NCI-H146 (cell line): ENCODE data around the gene OTULINL.
A peak's percentile ranks its signal among the peaks of the same experiment; 100 is the strongest.

Experiments
- DNase-seq: peaks from one replicate; lab custom pipeline; 2025; lab: John Stamatoyannopoulos, UW

OTULINL gene

DNA sequence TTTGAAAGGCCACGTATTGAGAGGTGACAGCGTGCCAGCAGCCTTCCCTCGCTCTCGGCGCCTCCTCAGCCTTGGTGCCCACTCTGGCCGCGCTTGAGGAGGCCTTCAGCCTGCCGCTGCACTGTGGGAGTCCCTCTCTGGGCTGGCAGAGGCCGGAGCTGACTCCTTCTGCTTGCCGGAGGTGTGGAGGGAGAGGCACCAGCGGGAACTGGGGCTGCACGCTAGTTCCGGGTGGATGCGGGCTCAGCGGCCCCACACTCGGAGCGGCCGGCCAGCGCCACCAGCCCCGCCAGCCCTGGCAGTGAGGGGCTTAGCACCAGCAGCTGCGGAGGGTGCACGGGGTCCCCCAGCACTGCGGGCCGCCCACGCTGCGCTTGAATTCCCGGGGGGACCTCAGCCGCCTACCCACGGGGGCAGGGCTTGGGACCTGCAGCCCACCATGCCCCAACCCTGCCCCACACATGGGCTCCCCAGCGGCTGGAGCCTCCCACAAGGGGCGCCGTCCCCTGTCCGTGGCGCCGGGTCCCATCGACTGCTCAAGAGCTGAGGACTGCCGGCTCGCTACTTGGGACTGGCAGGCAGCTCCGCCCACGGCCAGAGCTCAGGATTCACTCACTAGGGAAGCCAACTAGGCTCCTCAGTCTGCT lies 4.4 kb upstream of the OTULINL start:
- no peak for DNase-seq

DNA sequence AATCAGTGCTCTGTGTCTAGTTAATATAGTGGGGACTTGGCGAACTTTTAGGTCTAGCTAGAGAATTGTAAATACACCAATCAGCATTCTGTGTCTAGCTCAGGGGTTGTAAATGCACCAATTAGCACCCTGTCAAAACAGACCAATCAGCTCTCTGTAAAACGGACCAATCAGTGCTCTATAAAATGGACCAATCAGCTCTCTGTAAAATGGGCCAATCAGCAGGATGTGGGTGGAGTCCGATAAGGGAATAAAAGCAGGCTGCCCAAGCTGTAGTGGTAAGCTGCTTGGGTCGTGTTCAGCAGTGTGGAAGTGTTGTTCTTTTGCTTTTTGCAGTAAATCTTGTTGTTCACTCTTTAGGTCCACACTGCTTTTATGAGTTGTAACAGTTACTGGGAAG lies 3.6 kb upstream of the OTULINL start:
- no peak for DNase-seq

DNA sequence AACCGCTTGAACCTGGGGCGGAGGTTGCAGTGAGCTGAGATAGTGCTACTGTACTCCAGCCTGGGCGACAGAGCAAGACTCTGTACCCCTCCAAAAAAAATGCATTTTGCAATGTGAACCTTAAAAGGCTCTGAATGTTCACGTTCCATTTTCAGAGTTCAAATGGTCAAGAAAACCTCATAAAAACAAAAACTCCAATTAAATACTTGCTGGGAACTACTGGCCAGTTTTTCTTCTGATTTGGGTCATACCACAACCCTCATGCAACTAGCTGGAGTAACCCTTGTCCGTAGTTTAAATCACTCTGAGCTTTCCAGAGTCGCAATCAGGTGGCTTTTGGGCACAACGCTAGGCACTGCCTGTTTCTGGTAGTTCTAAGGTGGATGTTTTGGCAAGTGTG lies 2.3 kb upstream of the OTULINL start:
- DNase-seq: no peak

DNA sequence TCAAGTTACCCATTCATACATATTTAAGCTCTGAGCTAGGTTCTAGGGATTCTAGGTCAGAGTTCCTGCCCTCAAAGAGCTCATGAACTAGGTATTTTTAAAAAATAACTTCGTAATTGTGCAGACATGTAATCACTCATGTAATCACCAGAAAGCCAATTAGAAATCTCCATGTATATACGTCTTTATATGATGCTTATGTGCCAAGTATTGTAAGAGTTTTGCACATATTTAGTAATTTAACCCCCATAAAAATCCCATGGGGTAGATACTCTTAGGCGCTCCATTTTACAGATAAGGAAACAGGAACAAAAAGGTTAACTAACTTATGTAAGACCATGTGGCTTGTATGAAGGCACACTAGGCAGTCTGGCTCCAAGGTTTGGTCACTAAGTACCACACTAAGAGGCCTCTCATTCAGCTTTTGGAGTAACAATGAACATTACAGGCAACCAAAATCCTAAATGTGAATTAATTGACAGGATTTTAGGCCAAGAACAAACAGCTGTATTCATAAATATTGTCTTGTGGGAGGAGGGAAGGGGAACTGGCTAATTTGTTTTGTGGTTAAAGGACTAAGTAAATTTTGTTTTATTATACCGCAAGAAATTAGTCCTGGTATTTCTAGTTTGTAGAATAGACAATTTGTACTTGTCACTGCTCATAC lies 1.7 kb upstream of the OTULINL start:
- DNase-seq: no peak

DNA sequence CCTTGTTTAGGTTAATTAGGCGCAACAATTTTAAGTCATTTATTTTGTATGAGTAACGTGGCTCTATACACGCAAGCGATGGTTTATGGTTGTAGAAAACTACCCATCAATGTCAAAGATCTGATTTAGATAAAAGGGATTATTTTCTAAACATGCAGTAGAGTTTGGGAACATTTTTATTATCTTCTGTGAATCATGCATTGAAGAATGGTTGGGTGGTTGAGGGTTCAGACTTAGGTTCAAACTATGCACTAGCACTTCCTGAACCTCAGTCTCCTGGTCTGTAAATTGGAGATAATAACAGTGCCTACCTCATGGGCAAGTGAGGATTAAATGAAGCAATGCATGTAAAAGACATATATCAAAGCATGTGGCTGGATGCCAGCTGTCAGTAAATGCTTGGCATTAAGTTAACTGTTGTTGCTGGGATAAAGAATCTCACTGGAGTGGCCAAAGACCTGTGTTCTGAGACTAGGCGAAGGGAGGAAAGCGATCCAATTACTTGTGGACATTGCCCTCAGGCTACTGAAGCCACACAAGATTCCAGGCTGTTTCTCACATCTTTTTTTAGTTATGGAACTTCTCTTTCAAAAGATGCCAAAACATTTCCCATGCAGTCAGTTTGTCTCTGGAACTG lies 1.1 kb upstream of the OTULINL start:
- DNase-seq: peak; percentile 39

DNA sequence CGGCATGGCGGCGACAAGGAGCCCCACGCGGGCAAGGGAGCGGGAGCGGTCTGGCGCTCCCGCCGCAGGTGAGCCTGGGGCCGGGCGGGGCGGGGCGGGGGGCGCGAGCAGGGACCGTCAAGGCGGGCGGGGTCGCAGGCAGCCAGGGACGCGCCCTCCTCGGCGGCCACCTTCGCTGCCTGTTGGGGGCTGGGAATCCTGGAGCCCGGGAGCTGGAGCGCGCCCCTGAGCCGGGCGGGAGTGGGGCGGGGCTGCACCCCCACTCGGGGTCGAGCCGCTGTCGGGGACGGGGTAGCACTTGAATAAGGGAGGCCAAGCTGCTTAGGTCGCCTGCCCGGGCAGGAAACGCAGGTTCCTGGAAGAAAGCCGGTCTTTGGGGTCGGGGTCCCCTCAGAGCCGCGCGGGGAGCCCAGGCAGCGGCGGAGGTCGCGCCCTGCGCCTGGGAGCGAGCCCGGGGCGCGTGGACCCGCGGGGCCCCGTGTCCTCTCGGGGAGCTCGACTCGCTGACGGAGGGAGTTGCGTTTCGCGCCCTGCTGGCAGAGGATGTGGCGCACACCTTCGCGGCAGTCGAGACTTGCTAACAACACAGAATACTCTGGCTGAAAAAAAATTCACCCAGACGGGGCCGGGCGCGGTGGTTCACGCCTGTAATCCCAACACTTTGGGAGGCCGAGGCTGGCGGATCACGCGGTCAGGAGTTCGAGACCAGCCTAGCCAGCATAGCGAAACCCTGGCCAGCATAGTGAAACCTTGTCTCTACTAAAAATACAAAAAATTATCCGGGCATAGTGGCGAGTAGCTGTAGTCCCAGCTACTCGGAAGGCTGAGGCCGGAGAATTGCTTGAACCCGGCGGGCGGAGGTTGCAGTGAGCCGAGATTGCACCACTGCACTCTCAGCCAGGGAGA lies 552 bp downstream of the OTULINL start:
- DNase-seq: peak; percentile 89

DNA sequence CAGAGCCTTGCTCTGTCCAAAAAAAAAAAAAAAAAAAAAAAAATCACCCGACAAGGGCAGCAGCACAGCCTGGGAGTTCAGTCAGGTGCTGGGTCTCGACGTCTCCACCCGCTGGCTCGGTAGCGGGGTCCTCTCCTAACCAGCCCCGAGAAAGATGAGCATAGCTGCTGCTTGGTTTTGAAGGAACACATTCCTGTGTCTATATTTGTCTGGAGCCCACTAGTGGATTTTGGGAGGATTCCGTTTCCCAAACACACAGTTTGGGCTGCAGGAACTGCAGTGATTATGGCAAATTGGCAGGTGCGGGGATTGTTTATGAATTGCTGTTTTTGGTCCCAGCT lies 1.2 kb downstream of the OTULINL start:
- DNase-seq: peak; percentile 57

DNA sequence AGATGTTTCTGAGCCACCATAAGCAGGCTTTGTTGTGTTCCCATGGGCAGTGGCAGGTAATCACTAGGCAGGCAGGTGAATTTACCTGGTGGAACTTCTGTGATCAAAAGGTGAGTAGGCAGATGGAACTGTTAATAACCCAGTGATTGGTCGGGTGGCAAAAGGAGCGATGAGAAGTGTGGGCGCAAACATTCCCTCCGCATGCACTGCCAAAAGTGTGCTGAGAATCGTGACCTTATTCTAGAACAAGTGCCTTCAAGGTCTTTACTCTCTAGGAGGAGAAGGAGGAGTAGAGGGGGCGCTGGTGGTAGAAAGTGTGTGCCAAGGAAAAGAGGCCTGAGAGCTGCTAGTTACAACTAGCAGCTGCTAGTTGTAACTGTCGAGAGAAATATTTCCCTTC lies 3.3 kb downstream of the OTULINL start:
- DNase-seq: no peak

DNA sequence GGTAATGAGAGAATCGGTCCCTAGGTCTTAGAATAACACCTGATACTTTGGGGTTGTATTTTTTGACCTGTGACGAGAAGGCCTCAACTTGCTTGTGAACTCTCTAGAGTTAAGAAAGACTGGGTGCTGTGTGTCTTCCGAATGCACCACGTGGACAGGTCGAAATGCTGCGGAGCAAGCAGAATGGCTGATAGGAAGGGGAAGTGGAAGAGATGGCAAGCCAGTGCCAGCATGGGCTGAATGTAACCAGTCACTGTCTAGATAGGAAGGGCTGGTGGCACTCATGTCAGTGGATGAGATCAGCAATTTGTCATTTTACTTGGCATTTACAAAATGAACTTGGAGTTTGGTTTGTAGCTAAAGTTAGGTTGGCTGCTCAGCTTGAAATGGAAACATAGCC lies 5.6 kb downstream of the OTULINL start:
- DNase-seq: no peak

DNA sequence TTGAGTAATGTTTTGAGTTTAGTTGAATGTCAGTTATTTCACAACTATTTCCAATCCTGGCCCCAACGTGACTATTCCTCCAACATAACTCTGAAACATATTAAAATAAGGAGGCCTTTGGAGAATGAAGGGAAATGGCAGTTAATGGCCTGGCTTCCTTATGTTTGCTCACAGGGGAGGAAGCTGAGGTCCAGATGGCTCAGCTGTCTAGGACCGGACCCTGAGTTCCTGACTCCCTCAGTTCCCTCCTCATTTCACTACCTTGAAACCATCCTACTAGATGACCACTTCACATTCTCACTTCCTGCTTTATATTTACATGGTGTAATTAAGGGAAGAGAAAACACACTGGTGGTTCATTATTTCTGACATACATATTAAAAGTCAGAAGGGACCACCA lies 6.6 kb downstream of the OTULINL start:
- no peak for DNase-seq

DNA sequence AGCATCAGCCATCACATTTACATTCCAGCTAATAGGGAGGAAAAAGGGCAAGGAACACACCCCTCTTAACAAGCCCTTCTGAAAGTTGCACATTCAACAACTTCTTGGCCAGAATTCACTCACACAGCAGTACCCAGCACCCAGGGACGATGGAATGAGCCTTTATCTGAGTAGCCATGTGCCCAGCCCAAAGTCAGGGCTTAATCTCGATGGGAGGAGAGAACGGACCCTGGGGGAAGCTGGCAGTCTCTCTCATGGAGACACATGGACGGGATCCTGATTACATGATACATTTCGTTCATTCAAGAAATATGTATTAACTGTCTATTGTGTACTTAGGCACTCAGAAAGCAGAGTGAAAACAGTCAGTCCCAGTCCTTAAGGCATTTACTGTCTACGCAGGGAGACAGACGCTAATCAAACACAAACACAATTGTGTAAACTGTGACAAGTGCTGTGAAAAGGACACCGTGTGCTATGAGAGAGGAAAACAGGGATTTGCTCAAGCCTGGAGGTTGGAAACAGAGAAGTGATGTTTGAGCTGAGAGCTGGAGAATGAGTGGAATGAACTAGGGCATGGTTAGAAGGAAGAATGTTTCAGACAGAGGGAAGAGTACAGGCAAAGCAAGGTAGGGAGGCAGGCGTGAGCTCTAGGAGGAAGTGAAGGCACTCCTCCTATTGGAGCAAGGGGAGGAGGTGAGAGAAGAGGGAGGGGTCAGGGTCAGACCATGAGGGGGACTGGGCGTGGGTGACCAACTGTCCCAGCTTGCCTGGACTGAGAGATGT lies 7.4 kb downstream of the OTULINL start:
- peak; percentile 15 for DNase-seq

DNA sequence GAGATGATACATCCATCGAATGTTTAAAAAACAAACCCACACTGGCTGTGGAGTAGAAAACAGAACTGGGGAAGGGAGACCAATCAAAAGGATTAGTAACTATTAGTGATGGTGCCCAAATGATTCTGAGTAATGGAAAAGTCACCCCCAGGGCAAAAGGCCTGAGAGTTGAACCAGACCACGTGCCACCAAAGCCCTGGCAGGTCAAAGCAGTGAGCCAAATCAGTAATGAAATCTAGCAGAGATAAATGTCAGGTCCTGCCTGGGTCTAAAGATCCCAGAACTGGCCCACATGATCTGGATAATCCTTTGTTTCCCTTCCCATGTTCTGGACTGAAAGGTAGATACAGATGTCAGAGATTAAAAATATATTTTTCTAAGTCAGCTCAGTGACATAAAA lies 9.4 kb downstream of the OTULINL start:
- DNase-seq: no peak

DNA sequence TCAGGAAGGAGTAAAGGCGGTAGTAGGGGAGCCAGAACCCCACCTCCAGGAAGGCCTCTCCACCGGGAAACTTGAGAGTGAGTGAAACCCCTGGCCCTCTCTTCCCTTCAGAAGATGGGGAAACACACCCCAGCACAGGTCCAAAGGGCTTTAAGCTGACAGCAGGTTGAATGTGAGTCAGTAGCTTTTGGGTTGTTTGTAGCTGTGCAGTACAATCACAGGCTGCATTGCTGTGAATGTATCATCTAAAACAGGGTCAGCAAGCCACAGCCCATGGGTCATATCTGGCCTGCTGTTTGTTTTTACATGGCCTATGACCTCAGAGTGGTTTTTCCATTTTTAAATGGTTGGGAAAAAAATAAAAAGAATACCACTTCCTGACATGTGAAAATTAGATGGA lies 10.0 kb downstream of the OTULINL start:
- DNase-seq: no peak

DNA sequence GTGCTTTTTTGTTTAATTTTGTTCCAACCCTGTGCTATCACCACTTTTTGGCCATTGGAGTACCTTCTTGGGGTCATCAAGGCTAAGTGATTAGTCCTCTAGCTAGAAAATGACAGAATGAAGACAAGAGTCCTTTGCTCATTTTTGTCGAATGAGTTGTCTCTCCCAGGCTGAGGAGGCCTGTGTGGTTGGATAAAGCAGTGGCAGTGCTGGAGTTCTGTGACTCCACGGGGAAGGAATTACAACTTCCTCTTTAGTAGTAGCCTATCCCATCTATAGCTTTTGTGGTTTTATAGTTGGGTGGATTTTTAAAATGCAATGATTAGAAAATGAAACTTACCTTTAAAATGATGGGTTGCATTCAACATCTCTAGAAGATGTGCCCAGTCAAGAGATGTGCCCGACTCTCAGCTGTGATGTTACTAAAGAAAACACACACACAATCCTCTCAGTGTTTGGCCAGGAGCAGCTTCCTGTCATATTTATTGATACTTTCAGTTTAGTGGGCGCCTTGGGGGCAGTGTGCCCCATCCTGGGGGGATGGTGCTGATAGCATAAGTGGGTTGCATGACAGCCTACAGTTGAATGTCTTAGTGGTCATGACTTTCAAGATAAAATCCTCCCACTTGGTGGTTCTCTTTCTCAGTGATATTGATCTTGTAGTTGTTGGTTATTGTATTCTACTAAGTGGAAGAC lies 11.9 kb downstream of the OTULINL start:
- DNase-seq: no peak

DNA sequence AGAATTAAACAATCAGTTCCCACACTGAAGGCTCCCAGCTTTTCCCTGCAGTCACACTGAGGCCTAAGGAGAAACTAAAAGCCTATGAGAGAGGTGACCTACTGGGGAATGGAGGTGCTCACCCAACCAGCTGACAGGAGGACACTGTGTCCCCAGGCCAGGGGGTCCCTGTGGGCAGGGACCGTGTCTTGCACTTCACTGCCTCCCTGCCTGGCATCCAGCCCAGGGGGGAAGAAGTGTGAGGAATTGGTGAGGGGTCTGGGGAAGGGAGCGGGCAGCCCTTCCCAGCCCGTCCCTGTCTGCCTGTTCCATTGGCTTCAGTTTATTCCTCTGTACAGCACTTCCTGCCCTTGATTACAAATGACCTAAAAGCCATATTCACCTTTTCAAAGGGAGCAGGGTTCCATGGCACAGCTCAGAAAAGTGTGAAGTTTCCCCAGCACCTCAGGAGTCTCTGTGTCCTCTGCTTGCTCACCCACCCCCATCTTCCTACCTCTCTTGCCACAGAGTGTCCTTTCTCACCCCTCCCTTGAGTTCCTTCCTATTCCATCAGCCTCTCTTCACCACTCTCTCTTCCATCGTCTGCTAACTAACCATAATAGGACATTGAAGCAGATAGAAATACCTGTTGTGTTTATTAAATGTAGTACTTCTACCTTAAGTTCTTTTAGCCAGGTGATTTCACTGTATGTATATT lies 12.9 kb downstream of the OTULINL start:
- no peak for DNase-seq

DNA sequence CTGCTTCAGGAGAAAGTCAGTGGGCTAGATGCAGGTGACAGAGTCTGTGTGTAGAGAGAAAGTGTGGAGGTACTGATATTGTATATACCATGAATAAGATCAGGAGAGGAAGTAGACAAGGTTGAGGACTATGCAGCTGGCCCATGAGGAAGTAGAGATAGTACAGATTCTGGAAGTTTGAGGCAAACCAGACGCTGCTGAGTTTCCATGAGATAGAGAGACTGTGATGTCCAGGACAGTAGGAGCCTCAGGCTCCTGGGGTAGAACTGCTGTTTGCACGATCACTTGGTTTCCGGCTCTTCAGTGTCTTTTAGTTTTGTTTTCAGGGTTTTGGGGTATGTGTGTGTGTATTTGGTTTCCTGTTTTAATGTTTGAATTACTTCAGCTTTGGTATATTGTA lies 13.6 kb downstream of the OTULINL start:
- DNase-seq: no peak

DNA sequence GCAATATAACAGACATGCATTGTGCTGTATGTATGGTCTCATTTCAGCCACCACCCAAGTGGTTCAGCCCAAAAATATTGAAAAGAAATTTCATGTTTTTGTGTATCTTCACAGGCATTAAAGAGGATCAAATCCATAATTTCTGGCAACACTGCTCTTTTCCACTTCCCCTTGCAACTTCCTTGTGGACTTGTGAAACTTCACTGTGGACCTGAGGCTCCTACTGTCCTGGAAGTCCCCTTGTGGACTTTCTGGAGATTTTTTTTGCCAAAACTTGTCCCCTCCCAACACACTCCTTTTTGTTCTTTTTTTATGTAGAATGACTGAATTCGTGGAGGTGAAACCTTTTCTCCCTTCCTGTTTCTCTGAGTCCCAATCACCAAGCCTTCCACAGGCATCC lies 14.3 kb downstream of the OTULINL start:
- no peak for DNase-seq

DNA sequence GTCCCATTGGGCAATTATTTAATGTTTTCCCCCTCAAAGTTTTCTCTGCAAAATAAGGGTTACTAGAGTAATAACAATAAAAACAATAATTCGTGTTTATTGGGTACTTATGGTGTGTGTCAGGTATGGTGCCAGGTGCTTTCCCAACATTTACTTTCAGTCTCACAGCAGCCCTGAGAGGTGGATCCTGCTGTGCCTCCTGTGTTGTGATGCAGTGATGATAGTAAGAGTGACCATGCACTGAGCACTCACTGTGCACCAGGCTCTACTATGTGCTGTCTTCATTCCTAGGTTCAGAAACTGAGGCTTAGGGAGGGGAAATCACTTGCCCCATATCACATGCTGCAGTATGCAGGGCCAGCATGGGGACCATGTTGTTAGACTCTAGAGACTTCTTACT lies 15.5 kb downstream of the OTULINL start:
- no peak for DNase-seq

DNA sequence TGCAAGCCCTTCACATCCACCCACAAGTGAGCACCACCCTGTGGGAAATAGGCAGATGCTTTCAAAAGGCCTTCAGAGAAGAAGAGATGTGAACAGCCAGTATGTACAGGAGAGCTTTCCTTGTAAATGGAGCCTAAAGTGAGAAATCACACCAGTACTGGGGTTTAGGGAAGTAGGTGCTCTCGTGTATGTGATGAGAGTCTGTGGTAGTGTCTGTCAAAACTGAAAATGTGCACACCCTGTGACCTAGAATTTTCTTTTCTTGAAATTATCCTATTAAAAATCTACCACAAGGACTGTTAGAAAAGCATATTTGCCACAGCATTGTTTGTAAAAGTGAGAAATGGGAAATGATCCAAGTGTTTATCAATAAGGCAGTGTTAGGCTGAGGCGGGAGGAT lies 16.6 kb downstream of the OTULINL start:
- no peak for DNase-seq

DNA sequence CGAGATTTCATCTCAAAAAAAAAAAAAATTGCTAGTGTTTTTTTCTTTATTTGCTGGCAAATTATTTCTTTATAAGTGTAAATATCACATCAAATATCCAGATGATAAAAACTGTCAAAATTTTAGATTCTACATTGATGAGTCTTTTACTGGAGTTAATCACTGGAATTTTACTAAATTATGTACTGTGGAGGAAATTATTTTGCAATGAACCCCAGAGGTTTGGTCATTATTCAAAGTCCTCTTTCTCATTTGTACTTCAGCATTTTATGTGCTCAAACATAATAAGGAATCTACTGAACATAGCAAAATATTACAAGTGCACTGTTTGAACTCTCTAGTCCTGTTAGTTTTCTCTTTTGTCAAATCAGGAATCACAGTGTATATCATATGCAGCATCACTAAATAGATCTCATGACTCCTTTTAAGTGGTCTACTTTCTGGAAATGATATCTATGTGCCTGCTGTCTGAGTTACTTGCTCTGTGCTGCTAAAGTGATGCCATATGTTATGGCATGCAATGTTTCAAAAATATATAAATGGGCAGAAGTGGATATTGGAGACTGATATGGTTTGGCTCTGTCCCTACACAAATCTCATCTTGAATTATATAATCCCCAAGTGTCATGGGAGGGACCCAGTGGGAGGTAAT lies 18.0 kb downstream of the OTULINL start:
- DNase-seq: no peak
